NK-92 (cell line): ENCODE data around the gene SLC9A9.
"Not testable (repeated sequence)": the region's sequence is repeated elsewhere in the genome, so short reads cannot be mapped to it uniquely, and the experiment has no call there.

Source experiments
- DNase-seq: peaks from one replicate; lab custom pipeline; 2025; ENCODE audit not compliant: unreplicated experiment; lab: John Stamatoyannopoulos, UW

SLC9A9 gene

DNA sequence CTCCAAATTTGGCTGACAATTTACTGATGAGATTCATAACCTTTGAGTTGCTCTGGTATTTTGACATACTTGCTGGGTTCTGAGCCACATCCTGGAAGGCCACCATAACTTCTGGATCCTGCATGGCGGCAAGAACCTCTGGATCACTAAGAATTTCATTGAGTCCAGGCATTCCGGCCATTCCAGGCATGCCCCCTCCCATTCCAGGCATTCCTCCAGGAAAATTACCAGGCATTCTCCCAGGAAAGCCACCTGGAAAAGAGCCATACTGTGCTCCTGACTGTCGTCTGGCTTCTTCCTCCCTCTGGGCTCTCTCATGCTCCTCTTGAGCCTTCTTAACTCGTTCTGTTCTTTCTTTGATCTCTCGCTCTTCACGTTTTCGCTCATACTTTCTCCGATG lies 331.1 kb downstream of the SLC9A9 start:
- DNase-seq: not testable (repeated sequence)

DNA sequence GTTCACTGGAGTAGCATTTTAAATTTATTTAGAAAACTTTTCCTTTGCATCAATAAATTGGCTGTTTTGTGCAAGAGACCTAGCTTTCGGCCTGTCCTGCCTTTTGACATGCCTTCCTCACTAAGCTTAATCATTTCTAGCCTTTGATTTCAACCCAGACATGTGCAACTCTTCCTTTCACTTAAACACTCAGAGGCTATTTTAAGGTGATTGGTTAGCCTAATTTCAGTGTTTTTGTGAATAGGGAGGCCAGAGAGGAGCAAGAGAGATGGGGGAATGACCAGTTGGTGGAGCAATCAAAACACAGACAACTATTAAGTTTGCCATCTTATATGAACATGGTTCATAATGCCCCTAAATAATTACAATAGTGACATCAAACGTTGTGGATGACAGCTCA lies 333.4 kb downstream of the SLC9A9 start:
- no peak for DNase-seq

DNA sequence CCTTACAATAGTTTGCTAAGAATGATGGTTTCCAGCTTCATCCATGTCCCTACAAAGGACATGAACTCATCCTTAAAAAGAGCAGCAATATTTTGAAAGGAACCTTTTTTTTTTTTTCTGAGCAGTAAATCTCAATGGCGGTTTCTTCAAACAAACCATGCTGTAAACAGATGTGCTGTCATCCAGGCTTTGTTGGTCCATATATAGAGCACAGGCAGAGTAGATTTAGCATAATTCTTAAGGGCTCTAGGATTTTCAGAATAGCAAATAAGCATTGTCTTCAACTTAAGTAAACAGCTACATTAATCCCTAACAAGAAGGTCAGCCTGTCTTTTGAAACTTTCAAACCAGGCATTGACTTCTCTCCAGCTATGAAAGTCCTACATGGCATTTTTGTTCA lies 334.2 kb downstream of the SLC9A9 start:
- DNase-seq: no peak

DNA sequence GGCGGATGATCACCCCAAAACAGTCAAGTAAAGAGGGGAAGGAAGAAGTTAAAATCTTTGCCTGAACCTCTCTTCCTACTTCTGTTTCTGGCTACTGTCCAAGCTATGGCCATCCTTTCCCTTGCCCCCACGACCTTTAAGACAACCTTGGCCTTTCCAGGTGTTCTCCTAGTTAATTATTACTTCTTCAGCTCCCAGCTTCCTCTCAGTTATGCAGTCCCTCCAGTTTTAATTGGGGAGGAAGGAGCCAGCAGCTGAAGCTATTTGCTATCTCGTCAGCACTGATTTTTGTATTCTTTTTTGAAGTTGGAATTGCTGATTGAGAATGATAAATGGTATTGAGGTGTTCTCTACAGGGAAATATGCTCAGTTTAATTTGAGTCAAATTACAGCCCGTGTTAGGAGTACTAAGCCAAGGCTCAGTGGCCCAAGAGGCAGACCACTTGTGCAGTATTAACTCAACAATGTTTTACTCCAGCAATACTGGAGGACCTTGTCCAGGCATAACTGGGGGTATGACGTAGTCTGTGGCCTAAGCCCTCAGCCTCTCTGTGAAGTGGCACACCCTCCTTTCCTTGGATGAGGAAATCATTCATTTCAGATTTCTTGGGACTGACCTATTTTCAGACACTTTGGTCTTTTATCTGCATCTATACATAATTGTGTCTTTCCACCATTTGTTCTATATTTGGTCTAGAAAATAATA lies 336.9 kb downstream of the SLC9A9 start:
- DNase-seq: no peak

DNA sequence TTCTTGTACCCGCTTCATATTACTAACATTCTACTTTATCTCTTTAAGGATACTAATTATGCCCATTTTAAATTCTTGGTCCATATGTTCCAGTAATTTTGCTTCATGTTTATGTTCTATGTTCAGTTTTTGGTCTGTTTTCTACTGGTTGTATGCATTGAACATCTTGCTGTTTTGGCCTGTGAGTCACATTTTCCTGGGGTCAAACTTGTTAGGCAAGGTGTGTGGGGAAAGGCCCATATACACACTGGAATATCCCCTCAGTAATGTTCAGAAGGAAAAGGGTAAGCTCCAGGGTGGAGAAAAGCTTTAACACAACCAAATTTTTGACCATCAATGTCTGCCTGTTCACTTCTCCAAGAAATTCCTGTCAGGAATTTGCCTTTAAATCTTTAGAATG lies 337.7 kb downstream of the SLC9A9 start:
- no peak for DNase-seq

DNA sequence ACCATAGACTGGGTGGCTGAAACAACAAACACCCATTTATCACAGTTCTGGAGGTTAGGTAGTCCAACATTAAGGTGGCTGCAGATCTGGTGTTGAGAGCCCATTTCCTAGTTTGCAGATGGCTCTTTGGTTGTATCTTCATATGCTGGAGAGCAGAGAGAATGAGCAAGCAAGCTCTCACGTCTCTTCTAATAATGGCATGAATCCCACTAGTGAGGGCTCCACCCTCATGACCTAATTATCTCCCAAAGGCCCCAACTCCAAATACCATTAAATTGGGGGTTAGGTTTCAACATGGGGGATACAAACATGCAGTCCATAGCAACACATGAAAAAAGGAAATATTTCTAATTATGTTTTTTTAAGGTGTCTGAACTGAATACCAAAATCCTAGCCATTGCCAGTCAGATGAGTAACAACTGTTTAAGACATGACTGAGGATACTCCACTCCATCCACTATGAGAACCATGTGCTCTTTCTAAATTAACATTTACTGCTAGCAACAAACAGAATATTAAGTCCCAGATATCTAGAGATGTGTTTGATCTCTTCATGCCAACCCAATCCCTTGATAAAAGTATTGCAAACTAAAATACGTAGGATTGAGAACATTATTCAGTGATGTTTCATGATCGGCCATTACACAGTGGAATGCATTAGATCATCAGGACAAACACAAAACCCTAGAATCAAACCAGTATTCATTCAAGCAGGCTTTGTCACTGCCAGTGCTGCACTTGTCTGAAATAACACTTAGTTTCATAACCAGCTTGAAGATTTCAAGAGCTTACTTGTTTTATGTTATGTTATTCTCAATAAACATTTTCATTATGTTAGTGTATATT lies 340.3 kb downstream of the SLC9A9 start:
- no peak for DNase-seq

DNA sequence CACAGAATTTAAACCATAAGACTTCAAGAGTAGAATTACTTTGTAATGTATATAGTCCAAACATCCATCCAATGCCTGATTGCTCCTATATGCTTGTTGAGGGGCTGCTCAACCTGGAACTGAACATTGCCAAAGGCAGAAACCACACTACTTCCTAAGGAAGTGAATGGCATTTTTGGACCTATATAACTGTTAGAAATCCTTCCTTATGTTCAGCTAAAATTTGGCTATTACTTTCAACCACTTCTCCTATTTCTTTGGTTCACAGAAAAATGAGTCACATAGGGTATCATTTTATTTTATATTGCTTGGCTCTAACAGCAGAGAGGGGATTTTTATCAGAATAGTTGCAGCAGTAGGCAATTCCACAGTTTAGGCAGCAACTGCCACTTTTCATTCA lies 342.1 kb downstream of the SLC9A9 start:
- no peak for DNase-seq

DNA sequence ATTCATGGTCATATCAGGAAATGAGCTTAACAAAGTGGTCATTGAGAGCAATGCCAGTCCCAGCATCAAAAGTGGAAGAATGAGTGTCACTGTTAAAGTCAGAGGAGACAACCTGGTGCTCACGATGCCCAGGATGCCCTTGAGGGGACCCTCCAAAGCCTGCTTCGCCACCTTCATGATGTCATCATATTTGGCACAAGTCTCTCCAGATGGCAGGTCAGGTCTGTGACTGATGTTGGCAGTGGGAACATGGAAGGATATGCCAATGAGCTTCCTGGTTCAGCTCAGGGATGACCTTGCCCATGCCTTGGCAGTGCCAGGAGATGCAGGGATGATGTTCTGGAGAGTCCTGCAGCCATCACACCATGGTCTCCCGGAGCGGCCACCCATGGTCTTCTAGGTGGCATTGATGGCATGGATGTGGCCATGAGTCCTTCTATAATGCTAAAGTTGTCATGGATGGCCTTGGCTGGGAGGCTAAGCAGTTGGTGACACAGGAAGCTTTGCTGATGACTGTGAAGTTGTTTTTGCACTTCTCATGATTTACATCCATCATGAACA lies 344.9 kb downstream of the SLC9A9 start:
- DNase-seq: no peak

DNA sequence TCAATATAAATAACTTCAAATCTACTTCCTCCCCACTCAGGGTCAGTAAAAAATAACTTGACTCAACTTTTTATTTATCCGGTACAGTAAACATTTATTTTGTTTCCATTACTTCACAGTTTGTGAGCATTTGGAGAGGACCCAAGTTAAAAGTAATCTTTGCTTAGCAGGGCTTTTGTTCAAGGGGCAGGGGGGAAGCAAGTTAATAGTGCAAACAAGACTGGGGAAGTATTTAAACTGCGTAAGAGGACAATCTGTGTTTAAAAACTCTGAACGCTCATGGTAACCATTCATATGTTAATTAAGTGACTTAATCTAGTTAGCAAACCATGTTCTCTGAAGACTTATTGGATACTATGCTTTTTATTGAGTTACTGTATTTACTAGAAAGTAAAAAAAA lies 346.2 kb downstream of the SLC9A9 start:
- no peak for DNase-seq

DNA sequence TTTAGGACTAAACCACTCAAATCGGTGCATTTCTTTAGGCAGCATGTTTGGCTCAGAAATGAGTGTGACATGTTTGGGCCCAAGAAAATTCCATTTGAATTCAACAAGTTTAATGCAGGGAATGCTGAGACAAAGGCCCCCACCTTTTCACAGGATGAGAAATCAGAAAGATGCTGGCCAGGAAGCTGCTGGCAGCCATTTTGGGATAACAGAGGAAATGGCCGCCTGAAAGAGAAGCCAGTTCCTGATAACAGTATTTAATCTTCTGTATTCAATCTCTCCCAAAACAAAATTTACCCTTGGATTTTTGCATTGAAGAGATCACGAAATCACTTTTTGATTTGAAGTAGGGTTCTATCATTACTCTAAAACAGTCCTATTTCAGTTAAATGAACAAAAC lies 350.9 kb downstream of the SLC9A9 start:
- DNase-seq: no peak

DNA sequence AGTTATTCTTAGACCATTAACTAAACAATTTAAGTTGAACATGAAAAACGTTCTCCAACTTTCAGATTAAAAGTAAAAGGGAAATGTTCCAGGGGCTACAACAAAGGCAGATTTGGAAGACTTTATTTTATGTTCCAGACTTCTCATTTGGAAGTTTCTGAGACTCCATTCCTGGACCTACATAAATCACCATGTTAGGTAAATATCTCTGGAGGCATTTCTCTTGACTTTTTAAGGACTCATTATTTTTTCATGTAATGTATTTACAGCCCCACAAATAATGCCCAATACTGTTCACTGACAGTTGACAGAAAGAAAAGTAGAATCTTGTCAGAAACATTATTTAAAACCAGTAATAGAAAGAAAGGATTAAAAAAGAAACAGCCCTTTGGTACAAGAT lies 352.1 kb downstream of the SLC9A9 start:
- DNase-seq: no peak

DNA sequence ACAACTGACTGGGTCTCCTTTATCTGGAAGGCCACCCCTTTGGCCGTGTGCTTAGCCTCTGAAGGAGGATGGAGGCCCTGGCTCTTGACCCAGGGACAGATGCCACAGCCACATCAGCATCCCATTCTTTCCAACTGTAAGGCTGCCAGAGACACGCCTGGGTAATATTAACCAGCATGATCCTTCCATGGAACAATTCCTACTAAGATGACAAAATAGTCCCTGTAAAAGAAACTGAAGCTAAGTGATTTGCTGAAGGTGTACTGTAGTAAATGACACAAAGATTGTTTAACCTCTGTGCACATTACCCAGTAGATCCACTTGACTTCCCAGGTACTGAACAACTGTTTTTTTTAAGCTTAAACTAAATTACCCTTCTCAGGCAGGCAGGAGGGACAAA lies 352.7 kb downstream of the SLC9A9 start:
- no peak for DNase-seq

DNA sequence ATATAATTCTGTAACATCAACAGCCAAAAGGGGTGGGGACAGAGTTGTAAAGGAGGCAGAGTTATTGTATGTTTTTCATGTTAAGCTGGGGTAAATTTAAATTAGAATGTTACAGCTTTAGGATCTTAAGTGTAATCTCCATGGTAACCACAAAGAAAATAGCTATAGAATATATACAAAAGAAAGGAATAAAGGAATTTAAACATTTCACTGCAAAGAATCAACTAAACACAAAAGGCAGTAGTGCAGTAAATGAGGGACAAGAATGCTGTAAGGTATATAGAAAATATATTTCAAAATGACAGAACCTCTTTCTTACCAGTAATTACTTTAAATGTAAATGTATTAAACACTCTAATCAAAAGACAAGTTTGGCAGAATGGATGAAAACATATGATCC lies 361.7 kb downstream of the SLC9A9 start:
- DNase-seq: no peak

DNA sequence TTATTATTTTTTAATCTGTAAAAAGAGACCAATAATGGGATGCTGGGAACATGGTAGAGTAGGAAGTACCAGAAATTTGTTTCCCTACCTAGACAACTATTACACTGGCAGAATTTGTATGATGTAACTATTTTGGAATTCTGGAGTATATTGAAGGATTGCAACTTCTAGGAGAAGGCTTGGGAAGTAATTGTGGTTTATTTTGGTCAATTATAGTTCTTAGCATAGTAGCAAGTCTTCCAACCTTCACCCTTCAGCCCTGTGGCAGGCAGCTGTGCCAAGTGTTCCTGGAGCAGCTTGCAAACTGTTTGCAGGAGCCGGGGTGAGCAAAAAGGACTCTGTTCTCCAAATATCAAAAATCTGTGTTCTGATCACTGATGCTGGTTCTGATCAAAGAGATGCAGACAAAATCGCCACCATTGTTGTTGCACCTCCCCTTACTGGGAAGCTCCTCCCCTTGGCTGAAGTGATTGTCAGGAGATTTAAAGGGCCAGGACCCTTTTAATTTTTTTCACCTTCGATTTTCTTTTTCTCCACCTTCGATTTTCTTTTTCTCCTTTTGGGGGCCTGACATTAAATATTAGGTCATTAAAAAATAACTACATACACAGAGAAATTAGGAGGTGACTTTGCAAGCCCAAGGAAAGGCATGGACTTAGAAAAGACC lies 363.3 kb downstream of the SLC9A9 start:
- DNase-seq: no peak

DNA sequence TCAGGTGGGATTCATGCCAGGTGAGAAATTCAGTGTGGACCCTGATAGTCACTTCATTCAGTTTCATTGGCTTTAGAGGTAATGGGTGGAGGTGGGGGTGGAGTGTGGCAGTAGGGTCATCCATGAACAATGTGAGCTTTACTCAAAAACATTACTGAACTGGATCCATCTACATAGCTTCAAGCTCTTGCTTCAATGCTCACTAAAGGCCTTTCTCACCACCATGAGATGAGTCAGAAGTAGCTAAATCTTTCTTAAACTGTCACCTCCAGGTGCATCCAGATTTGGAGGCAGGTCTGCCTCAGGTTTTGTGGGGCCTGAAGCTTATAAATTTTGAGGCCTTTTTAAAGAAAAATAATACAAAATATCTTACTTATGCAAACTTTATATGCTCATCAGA lies 365.1 kb downstream of the SLC9A9 start:
- DNase-seq: no peak

DNA sequence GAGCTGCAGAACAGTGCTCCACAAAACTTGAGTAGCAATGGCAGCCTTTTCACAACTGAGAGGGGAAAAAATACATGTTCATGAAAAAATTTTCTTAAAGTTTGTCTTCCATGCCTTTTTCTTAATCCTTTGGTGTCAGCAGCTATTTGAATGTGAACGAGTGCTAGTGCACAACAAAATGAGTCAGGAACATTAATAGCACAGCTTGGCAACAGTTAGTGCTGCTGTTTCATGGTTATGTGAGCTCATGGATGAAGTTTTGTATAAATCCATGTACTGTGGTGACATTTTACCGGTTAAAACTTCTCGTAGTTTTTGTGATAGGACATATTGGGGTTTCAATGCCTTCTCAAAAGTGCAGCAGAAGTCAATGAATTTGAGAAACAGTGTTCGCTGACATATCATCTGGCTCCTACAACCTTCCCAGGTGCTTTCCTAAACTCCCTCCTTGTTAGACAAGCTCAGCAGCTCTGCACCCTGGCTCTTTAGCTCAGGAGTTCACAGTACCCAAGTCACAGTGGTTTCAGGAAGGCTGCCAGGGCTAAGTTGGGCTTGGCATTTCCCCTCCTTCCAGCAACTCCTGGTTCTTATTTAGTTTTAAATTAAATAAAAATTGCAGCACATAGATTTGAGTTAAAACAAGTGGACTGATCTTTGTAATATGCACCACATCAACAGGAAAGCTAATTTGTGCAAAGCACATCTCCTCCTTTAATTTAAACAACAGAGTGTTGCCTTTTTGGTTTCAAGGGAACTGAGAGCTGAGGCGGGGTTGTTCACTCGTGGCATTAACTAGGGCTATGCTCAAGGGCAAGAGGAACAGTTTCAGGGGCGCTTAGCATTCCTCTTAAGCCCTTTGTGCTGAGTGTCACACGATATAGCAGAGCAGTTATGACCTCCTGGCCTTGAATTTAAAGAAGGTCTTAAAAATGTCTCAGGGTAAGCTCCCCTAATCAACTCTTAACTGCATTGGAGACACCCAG lies 365.9 kb downstream of the SLC9A9 start:
- DNase-seq: no peak

DNA sequence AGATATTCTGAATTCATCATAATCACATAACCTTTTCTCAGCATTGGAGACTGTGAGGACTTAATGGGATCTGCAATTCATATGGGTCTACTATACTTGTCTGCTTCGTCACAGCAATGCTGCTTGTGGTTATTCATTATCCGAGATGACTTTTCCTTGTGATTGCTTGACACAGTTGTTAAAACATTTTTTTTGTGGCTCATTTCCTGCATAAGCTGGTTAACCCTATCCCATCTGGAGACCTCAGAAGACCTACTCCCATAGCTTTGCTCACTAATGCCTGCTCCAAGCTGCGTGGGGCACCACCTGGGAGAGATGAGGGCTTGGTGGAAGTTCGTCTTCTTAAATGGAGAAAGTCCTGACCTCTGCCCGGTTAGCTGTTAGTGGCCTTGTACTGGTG lies 367.9 kb downstream of the SLC9A9 start:
- no peak for DNase-seq

DNA sequence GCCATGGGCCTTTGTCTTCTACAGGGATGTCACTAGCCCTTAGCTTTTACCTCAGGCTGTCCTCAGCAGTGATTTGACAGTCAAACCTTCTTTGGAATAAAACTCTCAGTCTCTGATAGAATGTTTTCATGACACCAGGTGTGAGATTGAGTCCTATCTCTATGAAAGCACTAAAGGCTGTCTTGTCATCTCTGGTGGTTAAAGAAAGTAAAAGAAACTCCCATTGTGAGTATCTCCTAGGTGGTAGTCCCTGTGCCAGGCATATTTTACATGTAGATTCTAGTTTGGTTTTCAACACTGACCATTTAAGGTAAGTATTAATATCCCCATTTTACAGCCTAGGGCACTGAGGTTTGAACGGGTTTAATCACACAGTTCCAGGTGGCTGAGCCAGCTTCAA lies 368.5 kb downstream of the SLC9A9 start:
- no peak for DNase-seq

DNA sequence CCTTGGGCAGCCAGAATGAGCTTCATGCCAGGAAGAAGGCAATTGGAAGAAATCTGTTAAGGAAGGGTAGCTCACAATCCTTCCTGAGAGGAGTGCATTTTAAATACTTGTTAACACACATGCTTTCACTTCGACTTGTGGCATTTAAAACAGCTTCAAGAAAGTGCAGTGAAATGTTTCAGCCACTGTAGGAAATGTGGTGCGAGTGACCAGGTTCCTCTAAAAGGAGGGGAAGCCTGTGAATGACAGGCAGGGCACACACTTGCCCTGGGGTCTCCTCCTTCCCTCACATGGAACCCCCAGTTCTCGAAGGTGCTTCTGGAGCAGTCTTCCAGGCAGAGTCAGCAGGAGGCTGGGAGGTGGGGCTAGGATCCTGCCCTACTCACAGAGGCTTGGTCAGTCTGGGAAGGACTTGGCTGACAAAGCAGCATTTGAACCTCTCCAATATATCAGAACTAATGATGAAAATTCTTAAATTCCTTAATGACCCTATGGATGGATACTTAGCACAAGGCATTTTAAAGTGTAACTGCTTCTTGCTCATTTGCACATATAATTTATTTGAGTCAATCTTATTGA lies 370.1 kb downstream of the SLC9A9 start:
- DNase-seq: no peak

DNA sequence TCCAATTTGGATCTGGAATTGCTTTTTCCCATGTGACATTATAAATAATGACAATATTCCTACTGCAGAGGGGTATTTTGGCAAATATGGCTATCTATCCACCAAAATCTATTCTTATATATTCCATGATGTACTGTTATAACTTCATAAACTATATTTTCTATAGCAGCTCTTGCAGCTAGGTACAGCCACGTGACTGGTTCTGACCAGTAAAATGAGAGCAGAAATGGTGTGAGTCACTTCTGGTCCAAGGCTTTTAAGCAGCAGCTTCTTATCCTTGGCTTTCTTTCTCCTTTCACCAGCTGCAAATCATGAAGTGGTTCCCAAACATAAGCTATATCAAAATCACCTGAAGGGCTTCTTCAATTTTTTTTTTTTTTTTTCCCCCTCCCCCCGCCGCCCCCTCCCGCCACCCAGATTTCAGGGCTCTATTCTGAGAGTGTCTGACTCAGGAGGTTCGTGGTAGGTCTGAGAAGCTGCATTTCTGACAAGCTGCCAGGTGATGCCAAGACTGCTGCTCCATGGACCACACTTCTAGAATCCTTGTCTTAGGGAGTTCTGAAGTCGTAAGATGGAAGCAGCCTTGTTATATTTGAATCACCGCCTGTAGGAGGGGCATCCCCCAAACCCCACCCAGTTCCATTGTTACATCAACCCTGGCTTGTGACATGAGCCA lies 371.2 kb downstream of the SLC9A9 start:
- no peak for DNase-seq
